ENCODE data around the gene CPD.

DNA sequence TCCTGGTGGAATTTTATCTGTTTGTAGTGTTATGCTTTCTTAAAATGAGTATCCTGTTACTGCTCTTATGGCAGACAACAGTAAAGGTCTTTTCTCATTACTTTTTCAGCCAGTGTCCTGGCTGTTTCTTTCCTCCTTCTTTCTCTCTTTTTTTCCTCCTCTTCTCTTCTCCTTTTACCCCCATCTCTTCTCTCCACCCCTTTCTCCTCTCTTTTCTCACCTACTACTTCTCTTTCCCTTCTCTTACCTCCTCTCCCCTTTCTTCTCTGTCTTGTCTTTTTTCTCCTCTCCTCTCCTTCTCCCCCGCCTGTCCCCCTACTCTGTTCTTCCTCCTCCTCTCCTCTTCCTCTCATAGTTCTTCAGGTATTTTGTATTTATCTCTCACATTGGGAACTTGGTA is 48.9 kb downstream of the CPD start:
- TF ChIP-seq, protein P1, sequence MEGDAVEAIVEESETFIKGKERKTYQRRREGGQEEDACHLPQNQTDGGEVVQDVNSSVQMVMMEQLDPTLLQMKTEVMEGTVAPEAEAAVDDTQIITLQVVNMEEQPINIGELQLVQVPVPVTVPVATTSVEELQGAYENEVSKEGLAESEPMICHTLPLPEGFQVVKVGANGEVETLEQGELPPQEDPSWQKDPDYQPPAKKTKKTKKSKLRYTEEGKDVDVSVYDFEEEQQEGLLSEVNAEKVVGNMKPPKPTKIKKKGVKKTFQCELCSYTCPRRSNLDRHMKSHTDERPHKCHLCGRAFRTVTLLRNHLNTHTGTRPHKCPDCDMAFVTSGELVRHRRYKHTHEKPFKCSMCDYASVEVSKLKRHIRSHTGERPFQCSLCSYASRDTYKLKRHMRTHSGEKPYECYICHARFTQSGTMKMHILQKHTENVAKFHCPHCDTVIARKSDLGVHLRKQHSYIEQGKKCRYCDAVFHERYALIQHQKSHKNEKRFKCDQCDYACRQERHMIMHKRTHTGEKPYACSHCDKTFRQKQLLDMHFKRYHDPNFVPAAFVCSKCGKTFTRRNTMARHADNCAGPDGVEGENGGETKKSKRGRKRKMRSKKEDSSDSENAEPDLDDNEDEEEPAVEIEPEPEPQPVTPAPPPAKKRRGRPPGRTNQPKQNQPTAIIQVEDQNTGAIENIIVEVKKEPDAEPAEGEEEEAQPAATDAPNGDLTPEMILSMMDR (IDR thresholded peaks at IDR 0.05; ENCODE audit: low read depth, low read length) = no peak
- no peak for TF ChIP-seq EZH2phosphoT487 (IDR thresholded peaks at IDR 0.05; ENCODE audit: low read depth)

Measured in OCI-LY3 (cell line).